Vagina (tissue), 2 donors: Measurements from ENCODE around the gene NKAIN4.

ENCODE experiments used
- POLR2A ChIP-seq, 2 donors: fragments of 450-650 bp; IDR thresholded peaks; one replicate each; pipeline ENCODE4 v1.6.1; 2017; ENCODE audit warnings: antibody characterized with exemption in 2 of 2, mild to moderate bottlenecking in 2 of 2, moderate library complexity in 2 of 2
- POLR2AphosphoS5 ChIP-seq, 2 donors: sonication (generic); formaldehyde crosslinking; IDR thresholded peaks; one replicate each; pipeline ENCODE4 v1.9.0; 2017; ENCODE audit warnings: antibody characterized with exemption in 2 of 2, mild to moderate bottlenecking in 2 of 2, low read depth in 1 of 2; ENCODE audit not compliant: insufficient read depth in 1 of 2
- TF ChIP-seq, protein P1 (sequence below), 3 experiments: fragments of 450-650 bp in 2 of 3; fragments of 200-600 bp in 1 of 3; sonication (generic) in 1 of 3; IDR thresholded peaks; one replicate each; pipeline ENCODE4 v1.5.1; 2017 to 2019; ENCODE audit warnings: antibody characterized with exemption in 3 of 3, mild to moderate bottlenecking in 2 of 3, moderate library complexity in 2 of 3

DNA sequence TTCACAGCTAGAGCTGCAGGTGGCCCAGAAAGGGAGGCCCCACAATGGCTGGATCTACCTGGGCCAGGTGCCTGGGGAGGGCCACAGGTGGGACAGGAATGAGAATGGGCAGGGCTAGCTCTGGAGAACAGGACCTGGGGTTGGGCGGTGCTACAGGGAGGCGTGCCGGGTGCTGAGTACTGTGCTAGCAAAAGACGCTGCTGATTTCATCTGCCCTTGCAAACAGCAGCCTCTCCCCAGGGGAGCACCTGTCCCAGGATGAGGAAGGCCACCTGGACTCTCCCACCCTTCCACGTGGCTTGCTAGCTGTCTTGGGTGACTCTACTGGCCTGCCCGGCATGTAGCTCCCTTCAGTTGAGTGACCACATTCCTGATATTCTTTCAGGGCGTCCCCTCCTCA is 31.7 kb downstream of the NKAIN4 start:
- TF ChIP-seq POLR2AphosphoS5 (IDR thresholded peaks at IDR 0.05; ENCODE audit: insufficient read depth in 1 of 2, low read depth in 1 of 2): no peak
- TF ChIP-seq, protein P1, sequence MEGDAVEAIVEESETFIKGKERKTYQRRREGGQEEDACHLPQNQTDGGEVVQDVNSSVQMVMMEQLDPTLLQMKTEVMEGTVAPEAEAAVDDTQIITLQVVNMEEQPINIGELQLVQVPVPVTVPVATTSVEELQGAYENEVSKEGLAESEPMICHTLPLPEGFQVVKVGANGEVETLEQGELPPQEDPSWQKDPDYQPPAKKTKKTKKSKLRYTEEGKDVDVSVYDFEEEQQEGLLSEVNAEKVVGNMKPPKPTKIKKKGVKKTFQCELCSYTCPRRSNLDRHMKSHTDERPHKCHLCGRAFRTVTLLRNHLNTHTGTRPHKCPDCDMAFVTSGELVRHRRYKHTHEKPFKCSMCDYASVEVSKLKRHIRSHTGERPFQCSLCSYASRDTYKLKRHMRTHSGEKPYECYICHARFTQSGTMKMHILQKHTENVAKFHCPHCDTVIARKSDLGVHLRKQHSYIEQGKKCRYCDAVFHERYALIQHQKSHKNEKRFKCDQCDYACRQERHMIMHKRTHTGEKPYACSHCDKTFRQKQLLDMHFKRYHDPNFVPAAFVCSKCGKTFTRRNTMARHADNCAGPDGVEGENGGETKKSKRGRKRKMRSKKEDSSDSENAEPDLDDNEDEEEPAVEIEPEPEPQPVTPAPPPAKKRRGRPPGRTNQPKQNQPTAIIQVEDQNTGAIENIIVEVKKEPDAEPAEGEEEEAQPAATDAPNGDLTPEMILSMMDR (IDR thresholded peaks at IDR 0.05): no peak
- no peak for TF ChIP-seq POLR2A (IDR thresholded peaks at IDR 0.05)
